Measurements from ENCODE around the gene NOL7. TPM values are rescaled to one million over a fixed set of nuclear protein-coding genes. Genes with fewer than 3 reads are reported as not detected.

The NOL7 gene
- total and polyA plus RNA-seq, 4 donors, result 47.4 to 70.0 (median 58.6) TPM

GRCh38 chr6:13666194-13667105 is 51.3 kb downstream of the NOL7 start:
- Histone ChIP-seq H3K9me3 (ENCODE audit: control insufficient read depth, low read length) (no peaks in the 10 kb centered on the region), H3K4me1 (ENCODE audit: control insufficient read depth in 1 of 2, insufficient read depth in 2 of 2, low read length in 2 of 2) (no peaks in the 10 kb centered on the region), H3K36me3 (ENCODE audit: control insufficient read depth in 1 of 2, insufficient read depth in 2 of 2, low read length in 1 of 2) (no peaks in the 10 kb centered on the region), H3K27me3 (ENCODE audit: control insufficient read depth in 1 of 2, insufficient read depth in 2 of 2, low read length in 1 of 2) (no peaks in the 10 kb centered on the region), H3K4me3 (ENCODE audit: low read length in 2 of 2) (no peak overlapping the region), H3K27ac (ENCODE audit: low read depth in 1 of 2, low read length in 2 of 2) (no peak overlapping the region)
- intact Hi-C loops (cut with DNase I), result no loop called here
- ATAC-seq (ENCODE audit: low FRiP score) (no peak), DNase-seq (no peak)
- 92% methylated on average over 8 of the region's 8 CpGs for WGBS, 2 donors

- WGBS, 2 donors, result 97 to 99% methylated on average over 2 of the region's 2 CpGs
- ATAC-seq (ENCODE audit: low FRiP score), result no peak
- intact Hi-C loops (cut with DNase I), result no loop called here
Observed at GRCh38 chr6:13667655-13668054, 52.5 kb downstream of the NOL7 start.

GRCh38 chr6:13668291-13668928 is 53.3 kb downstream of the NOL7 start:
- Histone ChIP-seq H3K9me3 (ENCODE audit: control insufficient read depth, low read length) (no peaks in the 10 kb centered on the region), H3K27ac (ENCODE audit: low read depth in 1 of 2, low read length in 2 of 2) (no peak overlapping the region), H3K36me3 (ENCODE audit: control insufficient read depth in 1 of 2, insufficient read depth in 2 of 2, low read length in 1 of 2) (no peaks in the 10 kb centered on the region), H3K27me3 (ENCODE audit: control insufficient read depth in 1 of 2, insufficient read depth in 2 of 2, low read length in 1 of 2) (no peaks in the 10 kb centered on the region), H3K4me1 (ENCODE audit: control insufficient read depth in 1 of 2, insufficient read depth in 2 of 2, low read length in 2 of 2) (no peaks in the 10 kb centered on the region), H3K4me3 (ENCODE audit: low read length in 2 of 2) (no peak overlapping the region)
- ATAC-seq (ENCODE audit: low FRiP score), result no peak
- intact Hi-C loops (cut with DNase I), result no loop called here
- 81 to 85% methylated on average over 2 of the region's 2 CpGs for WGBS, 2 donors
- no peak for DNase-seq

More at GRCh38 chr6:13667655-13668054, 52.5 kb downstream of the NOL7 start:
- DNase-seq, result no peak
- no peaks in the 10 kb centered on the region for H3K27me3 ChIP-seq (ENCODE audit: control insufficient read depth in 1 of 2, insufficient read depth in 2 of 2, low read length in 1 of 2)
- no peaks in the 10 kb centered on the region for H3K36me3 ChIP-seq (ENCODE audit: control insufficient read depth in 1 of 2, insufficient read depth in 2 of 2, low read length in 1 of 2)
- H3K27ac ChIP-seq (ENCODE audit: low read depth in 1 of 2, low read length in 2 of 2), result no peak overlapping the region
- H3K4me1 ChIP-seq (ENCODE audit: control insufficient read depth in 1 of 2, insufficient read depth in 2 of 2, low read length in 2 of 2), result no peaks in the 10 kb centered on the region
- H3K9me3 ChIP-seq (ENCODE audit: control insufficient read depth, low read length), result no peaks in the 10 kb centered on the region
- H3K4me3 ChIP-seq (ENCODE audit: low read length in 2 of 2), result no peak overlapping the region

- DNase-seq (no peak), ATAC-seq (ENCODE audit: low FRiP score) (no peak)
- Histone ChIP-seq H3K9me3 (ENCODE audit: control insufficient read depth, low read length) (no peaks in the 10 kb centered on the region), H3K4me1 (ENCODE audit: control insufficient read depth in 1 of 2, insufficient read depth in 2 of 2, low read length in 2 of 2) (no peaks in the 10 kb centered on the region), H3K27me3 (ENCODE audit: control insufficient read depth in 1 of 2, insufficient read depth in 2 of 2, low read length in 1 of 2) (no peaks in the 10 kb centered on the region), H3K36me3 (ENCODE audit: control insufficient read depth in 1 of 2, insufficient read depth in 2 of 2, low read length in 1 of 2) (no peaks in the 10 kb centered on the region), H3K4me3 (ENCODE audit: low read length in 2 of 2) (no peak overlapping the region), H3K27ac (ENCODE audit: low read depth in 1 of 2, low read length in 2 of 2) (no peak overlapping the region)
- WGBS, 2 donors, result 94 to 95% methylated on average over 5 of the region's 5 CpGs
- intact Hi-C loops (cut with DNase I), result no loop called here
Observed at GRCh38 chr6:13669476-13669875, 54.3 kb downstream of the NOL7 start.

Other genes with a start within 250 kb of the NOL7 start
- 10 to 100 TPM; 16.0 to 17.3 TPM for gene GFOD1, start 127.7 kb upstream of the NOL7 start, total RNA-seq
- gene GFOD1, start 127.7 kb upstream of the NOL7 start, polyA plus RNA-seq, result 1 to 10 TPM; 1.6 to 2.5 TPM
- gene SIRT5, start 40.7 kb upstream of the NOL7 start, total RNA-seq, result 1 to 10 TPM; 8.1 to 9.8 TPM
- 1 to 10 TPM; 5.0 to 6.5 TPM for gene SIRT5, start 40.7 kb upstream of the NOL7 start, polyA plus RNA-seq
- 10 to 100 TPM; 53.2 to 64.5 TPM for gene RANBP9, start 96.5 kb downstream of the NOL7 start, total RNA-seq
- gene RANBP9, start 96.5 kb downstream of the NOL7 start, polyA plus RNA-seq, result 10 to 100 TPM; 29.2 to 31.0 TPM
- gene MCUR1, start 199.2 kb downstream of the NOL7 start, total RNA-seq, result 10 to 100 TPM; 17.3 to 19.3 TPM
- gene MCUR1, start 199.2 kb downstream of the NOL7 start, polyA plus RNA-seq, result 10 to 100 TPM in 1 of 2 donors, 1 to 10 TPM in 1; 6.6 to 32.9 TPM

Measured in aorta (tissue), 5 donors.